ENCODE data around the gene ARPC5L.
A peak's percentile ranks its signal among the peaks of the same experiment; 100 is the strongest.

The ARPC5L gene

DNA sequence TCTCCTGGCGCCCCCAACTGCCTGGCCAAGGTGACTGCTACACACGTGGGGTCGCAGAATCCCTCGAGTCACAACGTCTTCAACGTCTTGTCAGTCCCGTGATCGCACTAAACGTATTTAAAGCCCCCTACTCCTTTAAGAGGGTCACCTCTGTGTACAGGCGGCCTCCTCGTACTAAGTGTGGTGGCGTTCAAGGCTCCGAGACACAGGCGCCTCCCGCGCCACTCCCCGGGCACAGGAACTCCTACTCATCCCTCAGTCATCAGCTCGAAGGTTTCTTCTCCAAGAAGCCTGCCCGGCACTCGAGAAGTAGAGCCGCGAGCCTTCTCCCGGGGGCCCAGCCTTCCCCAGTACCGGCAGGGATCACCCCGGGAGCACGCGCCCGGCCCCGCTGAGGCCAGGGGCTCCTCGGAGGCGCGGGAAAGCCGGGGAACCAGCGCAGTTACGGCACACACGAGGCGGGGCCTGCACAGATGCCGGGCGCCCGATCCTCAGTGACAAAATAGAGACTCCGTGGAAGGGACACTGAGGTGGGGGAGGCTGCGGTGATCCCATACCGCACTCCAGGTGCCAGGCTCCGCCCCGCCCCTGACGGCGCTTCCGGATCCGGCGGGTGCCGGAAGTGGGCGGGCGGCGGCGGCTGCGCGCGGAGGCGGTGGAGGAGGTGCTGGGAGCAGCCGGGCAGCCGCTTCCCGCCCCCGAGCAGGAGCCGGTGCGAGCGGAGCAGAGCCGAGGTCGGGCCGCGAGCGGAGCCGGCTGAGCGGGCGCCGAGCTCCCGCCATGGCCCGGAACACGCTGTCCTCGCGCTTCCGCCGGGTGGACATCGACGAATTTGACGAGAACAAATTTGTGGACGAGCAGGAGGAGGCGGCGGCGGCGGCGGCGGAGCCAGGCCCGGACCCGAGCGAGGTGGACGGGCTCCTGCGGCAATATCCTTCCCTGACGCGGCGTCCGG lies 6.9 kb downstream of the ARPC5L start:
- TF ChIP-seq, protein P1, sequence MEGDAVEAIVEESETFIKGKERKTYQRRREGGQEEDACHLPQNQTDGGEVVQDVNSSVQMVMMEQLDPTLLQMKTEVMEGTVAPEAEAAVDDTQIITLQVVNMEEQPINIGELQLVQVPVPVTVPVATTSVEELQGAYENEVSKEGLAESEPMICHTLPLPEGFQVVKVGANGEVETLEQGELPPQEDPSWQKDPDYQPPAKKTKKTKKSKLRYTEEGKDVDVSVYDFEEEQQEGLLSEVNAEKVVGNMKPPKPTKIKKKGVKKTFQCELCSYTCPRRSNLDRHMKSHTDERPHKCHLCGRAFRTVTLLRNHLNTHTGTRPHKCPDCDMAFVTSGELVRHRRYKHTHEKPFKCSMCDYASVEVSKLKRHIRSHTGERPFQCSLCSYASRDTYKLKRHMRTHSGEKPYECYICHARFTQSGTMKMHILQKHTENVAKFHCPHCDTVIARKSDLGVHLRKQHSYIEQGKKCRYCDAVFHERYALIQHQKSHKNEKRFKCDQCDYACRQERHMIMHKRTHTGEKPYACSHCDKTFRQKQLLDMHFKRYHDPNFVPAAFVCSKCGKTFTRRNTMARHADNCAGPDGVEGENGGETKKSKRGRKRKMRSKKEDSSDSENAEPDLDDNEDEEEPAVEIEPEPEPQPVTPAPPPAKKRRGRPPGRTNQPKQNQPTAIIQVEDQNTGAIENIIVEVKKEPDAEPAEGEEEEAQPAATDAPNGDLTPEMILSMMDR (IDR thresholded peaks at IDR 0.05; ENCODE audit: low read depth, low read length, missing control alignments): no peak
- H3K4me3 ChIP-seq (ENCODE audit: low read depth, low read length): peak overlapping the region; percentile 98
- peak; percentile 41 for DNase-seq (ENCODE audit: low read depth)
- in situ Hi-C loops (cut with HindIII; ENCODE audit: low sequenced_read_pairs): no loop called here

DNA sequence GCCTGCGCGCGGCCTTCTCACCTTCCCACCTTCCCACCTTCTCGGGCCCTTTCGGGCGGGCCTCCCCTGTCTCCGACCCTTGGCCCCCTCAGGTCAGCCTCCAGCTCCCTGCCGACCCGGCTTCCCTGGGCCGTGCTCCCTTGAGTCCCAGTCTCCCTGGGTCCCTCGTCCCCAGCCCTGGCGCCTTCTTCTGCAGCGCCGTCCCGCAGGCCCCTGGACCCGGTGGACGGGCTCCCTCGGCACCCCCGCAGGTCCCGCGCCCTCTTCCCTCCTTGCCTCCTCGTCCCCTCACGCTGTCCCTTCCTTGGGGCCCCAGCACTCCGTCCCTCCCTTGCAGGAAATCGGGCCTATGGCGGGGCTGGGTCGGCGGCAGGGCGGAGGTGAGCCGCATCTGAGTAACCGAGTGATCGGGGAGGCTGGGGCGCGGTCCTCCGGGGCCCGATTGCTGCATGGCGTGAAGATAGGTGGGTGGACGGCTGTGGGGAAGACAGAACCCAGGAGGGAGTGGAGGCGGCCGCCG lies 7.6 kb downstream of the ARPC5L start:
- TF ChIP-seq, protein P1 (IDR thresholded peaks at IDR 0.05; ENCODE audit: low read depth, low read length, missing control alignments): no peak
- no peak for DNase-seq (ENCODE audit: low read depth)
- in situ Hi-C loops (cut with HindIII; ENCODE audit: low sequenced_read_pairs): no loop called here
- peak overlapping the region; percentile 98 for H3K4me3 ChIP-seq (ENCODE audit: low read depth, low read length)

DNA sequence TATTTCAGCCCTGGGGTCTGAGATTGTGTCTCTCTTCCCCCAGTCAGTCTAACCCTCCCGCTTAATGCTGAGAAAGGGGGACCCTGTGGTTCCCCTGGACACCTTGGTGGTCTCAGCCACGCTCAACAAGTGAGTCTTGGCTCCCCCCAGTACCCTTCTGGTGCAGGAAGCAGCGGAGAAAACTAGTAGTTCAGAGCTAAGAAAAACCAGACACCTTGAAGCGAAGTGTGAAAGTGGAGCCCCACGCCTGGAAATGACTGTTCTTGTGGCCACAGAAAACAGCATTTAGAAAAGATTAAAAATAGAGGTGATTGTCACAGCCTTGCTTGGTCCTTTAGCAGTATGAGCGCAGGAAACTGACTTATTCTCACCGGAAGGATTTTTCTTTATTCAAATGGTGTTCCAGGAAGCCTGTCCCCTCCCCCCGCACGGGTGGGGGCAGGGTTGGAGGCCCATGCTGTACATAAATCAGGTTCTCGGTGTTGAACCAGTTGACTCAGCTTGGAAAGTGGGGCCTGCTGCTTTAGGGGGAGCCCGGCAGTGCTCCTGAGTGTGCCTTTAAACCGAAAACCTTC lies 8.1 kb downstream of the ARPC5L start:
- H3K4me3 ChIP-seq (ENCODE audit: low read depth, low read length): peak overlapping the region; percentile 98
- TF ChIP-seq, protein P1 (IDR thresholded peaks at IDR 0.05; ENCODE audit: low read depth, low read length, missing control alignments): no peak
- in situ Hi-C loops (cut with HindIII; ENCODE audit: low sequenced_read_pairs): no loop called here
- no peak for DNase-seq (ENCODE audit: low read depth)

DNA sequence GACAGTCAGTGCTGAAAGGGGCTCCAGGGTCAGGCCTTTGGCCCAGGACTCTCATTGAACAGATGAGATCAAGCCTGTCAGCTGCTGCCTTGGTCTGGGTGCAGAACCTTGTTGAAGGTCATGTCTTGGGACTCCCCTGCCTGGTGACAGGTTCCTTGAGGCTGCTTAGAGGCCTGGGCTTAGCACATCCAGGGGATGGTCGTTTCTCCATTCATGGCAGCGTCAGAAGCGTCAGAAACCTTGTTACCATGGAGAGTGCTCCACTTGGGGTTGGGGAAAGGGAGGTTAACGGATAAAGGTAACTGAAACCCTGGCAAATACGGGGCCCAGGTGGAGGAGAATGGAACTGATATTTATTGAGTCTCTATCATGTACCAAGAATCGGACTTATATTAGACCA lies 8.8 kb downstream of the ARPC5L start:
- no peak for DNase-seq (ENCODE audit: low read depth)
- H3K4me3 ChIP-seq (ENCODE audit: low read depth, low read length): peak overlapping the region; percentile 98
- in situ Hi-C loops (cut with HindIII; ENCODE audit: low sequenced_read_pairs): no loop called here
- TF ChIP-seq, protein P1 (IDR thresholded peaks at IDR 0.05; ENCODE audit: low read depth, low read length, missing control alignments): no peak

DNA sequence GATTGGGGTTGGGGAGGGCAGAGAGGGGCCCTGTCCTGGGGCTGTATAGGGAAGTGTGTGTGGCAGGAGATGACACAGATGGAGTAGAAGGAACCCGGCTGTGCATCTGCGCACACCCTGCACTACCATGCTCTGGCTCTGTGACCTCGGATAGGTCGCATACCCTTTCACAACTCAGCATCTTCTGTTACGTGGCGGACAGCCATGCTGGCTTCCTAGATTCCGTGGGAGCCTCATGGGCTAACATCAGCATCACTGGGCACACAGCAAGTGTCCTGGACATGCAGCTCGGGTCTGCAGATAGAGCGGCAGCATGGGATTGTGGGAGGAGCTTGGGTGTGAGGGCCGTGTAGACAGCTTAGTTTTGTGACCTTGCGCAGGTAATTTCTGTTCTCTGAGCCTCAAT lies 9.2 kb downstream of the ARPC5L start:
- H3K4me3 ChIP-seq (ENCODE audit: low read depth, low read length): no peak overlapping the region
- TF ChIP-seq, protein P1 (IDR thresholded peaks at IDR 0.05; ENCODE audit: low read depth, low read length, missing control alignments): no peak
- in situ Hi-C loops (cut with HindIII; ENCODE audit: low sequenced_read_pairs): no loop called here
- no peak for DNase-seq (ENCODE audit: low read depth)

DNA sequence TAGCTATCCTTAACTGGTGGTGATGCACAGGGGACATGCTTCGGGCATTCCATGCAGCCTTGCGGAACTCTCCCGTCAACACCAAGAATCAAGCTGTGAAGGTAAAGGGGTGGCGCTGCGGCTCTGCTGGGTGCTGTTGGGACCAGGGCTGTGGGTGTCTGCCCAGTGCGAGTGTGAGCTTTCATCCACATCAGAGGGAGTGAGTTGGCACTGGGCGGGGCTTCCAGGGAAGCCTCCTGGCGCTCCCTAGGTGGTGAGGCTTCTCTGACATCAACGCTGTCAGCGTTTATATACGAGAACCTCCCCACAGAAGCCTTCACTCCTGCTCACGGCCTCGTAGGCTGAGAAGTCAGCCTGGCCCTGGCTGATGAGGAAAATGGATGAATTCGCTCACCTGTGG lies 11.7 kb downstream of the ARPC5L start:
- TF ChIP-seq, protein P1 (IDR thresholded peaks at IDR 0.05; ENCODE audit: low read depth, low read length, missing control alignments): no peak
- in situ Hi-C loops (cut with HindIII; ENCODE audit: low sequenced_read_pairs): no loop called here
- no peak for DNase-seq (ENCODE audit: low read depth)
- H3K4me3 ChIP-seq (ENCODE audit: low read depth, low read length): no peak overlapping the region
